ENCODE measurements around the gene DPYSL4.
A peak's percentile ranks its signal among the peaks of the same experiment; 100 is the strongest.

Gene DPYSL4

DNA sequence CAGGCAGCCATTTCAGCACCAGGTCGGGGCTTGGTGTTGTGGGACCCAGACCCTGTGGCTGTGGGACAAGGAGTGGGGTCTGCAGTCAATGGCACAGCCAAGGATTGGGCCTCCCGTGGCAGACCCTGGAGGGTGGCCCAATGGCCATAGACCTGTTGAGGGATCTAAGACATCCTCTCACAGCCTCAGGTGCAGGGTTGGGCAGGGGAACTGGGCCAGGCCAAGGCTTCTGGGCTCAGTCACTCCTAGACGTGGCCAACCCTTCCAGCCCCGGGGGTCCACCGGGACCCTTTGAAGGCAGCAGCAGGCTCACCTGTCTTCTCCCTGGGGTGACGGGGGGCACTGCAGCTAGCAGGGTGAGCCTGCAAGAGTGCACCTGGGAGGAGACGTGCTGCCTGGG lies 45.7 kb upstream of the DPYSL4 start:
- no peak overlapping the region for H3K4me3 ChIP-seq (ENCODE audit: low read depth, low read length)
- TF ChIP-seq, protein P1, sequence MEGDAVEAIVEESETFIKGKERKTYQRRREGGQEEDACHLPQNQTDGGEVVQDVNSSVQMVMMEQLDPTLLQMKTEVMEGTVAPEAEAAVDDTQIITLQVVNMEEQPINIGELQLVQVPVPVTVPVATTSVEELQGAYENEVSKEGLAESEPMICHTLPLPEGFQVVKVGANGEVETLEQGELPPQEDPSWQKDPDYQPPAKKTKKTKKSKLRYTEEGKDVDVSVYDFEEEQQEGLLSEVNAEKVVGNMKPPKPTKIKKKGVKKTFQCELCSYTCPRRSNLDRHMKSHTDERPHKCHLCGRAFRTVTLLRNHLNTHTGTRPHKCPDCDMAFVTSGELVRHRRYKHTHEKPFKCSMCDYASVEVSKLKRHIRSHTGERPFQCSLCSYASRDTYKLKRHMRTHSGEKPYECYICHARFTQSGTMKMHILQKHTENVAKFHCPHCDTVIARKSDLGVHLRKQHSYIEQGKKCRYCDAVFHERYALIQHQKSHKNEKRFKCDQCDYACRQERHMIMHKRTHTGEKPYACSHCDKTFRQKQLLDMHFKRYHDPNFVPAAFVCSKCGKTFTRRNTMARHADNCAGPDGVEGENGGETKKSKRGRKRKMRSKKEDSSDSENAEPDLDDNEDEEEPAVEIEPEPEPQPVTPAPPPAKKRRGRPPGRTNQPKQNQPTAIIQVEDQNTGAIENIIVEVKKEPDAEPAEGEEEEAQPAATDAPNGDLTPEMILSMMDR (IDR thresholded peaks at IDR 0.05; ENCODE audit: control insufficient read depth, extremely low read depth, insufficient read depth) = no peak
- DNase-seq (ENCODE audit: low read depth) = no peak

GRCh38 chr10:132141526-132142395 lies 45.0 kb upstream of the DPYSL4 start:
- DNase-seq (ENCODE audit: low read depth) = no peak
- no peak overlapping the region for H3K4me3 ChIP-seq (ENCODE audit: low read depth, low read length)
- TF ChIP-seq, protein P1 (IDR thresholded peaks at IDR 0.05; ENCODE audit: control insufficient read depth, extremely low read depth, insufficient read depth) = no peak

GRCh38 chr10:132142396-132143161 lies 44.2 kb upstream of the DPYSL4 start:
- DNase-seq (ENCODE audit: low read depth) = no peak
- TF ChIP-seq, protein P1 (IDR thresholded peaks at IDR 0.05; ENCODE audit: control insufficient read depth, extremely low read depth, insufficient read depth) = peak; percentile 95
- H3K4me3 ChIP-seq (ENCODE audit: low read depth, low read length) = no peak overlapping the region

DNA sequence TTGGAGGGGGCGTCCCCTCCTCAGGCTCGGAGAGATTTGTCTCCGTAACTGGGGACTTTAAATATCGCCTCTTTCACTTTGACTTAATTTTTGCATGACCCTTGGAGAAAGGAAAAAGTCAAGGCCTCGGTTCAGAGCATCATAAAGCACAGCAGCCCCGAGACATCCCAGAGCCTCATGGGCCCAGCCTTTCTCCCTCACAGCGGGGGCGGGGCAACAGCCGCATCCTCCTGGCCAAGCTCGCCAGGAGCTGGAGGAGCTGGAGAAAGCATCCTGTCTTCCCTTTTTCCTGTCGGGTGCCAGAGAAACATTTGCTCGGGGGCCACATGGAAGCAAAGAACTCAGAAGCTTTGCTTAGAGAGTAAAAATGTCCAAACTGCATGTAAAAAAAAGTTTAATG lies 43.6 kb upstream of the DPYSL4 start:
- no peak overlapping the region for H3K4me3 ChIP-seq (ENCODE audit: low read depth, low read length)
- no peak for DNase-seq (ENCODE audit: low read depth)
- TF ChIP-seq, protein P1 (IDR thresholded peaks at IDR 0.05; ENCODE audit: control insufficient read depth, extremely low read depth, insufficient read depth) = no peak

GRCh38 chr10:132144086-132144485 lies 42.7 kb upstream of the DPYSL4 start:
- no peak overlapping the region for H3K4me3 ChIP-seq (ENCODE audit: low read depth, low read length)
- no peak for DNase-seq (ENCODE audit: low read depth)
- TF ChIP-seq, protein P1 (IDR thresholded peaks at IDR 0.05; ENCODE audit: control insufficient read depth, extremely low read depth, insufficient read depth) = no peak

- no peak for DNase-seq (ENCODE audit: low read depth)
- H3K4me3 ChIP-seq (ENCODE audit: low read depth, low read length) = no peak overlapping the region
- TF ChIP-seq, protein P1 (IDR thresholded peaks at IDR 0.05; ENCODE audit: control insufficient read depth, extremely low read depth, insufficient read depth) = no peak
Measured at GRCh38 chr10:132145002-132145401, 41.7 kb upstream of the DPYSL4 start.

Measured in LNCaP clone FGC (cell line).